ENCODE results near the gene HMX1. TPM values are rescaled to one million over a fixed set of nuclear protein-coding genes. Genes with fewer than 3 reads are reported as not detected.

The HMX1 gene
- total and polyA plus RNA-seq, 3 experiments from 2014 or later = not detected

GRCh38 chr4:8911316-8912088 lies 39.9 kb upstream of the HMX1 start:
- Mint-ChIP-seq H3K27ac (peak overlapping the region in 1 of 8 donors; percentile 77), H3K27me3 (no peaks in the 10 kb centered on the region), H3K4me1 (no peaks in the 10 kb centered on the region), H3K4me3 (no peak overlapping the region), H3K36me3 (no peaks in the 10 kb centered on the region), H3K9me3 (peaks cover 0 to 3% (median 0%) of the 10 kb centered on the region in 5 donors)
- ChIA-PET POLR2A (no interaction called here), CTCF (no interaction called here)
- Histone ChIP-seq H3K4me1 (ENCODE audit: insufficient read depth, low read length) (no peaks in the 10 kb centered on the region), H3K36me3 (ENCODE audit: insufficient read depth, low read length) (no peaks in the 10 kb centered on the region), H3K4me3 (ENCODE audit: low read length) (no peak overlapping the region), H3K27ac (ENCODE audit: low read depth, low read length) (no peak overlapping the region), H3K9me3 (ENCODE audit: low read length) (no peaks in the 10 kb centered on the region), H3K27me3 (ENCODE audit: insufficient read depth, low read length, poor library complexity, severe bottlenecking) (no peaks in the 10 kb centered on the region)
- DNase-seq = no peak

- CTCF ChIA-PET = no interaction called here
- no peaks in the 10 kb centered on the region for H3K27me3 Mint-ChIP-seq
- H3K4me3 ChIP-seq (ENCODE audit: low read length) = no peak overlapping the region
- no peaks in the 10 kb centered on the region for H3K4me1 Mint-ChIP-seq
- H3K36me3 ChIP-seq (ENCODE audit: insufficient read depth, low read length) = no peaks in the 10 kb centered on the region
- no peak overlapping the region for H3K4me3 Mint-ChIP-seq
- H3K27ac ChIP-seq (ENCODE audit: low read depth, low read length) = no peak overlapping the region
- H3K9me3 Mint-ChIP-seq = peaks cover 0 to 3% (median 0%) of the 10 kb centered on the region in 5 donors
- H3K9me3 ChIP-seq (ENCODE audit: low read length) = no peaks in the 10 kb centered on the region
- H3K27me3 ChIP-seq (ENCODE audit: insufficient read depth, low read length, poor library complexity, severe bottlenecking) = no peaks in the 10 kb centered on the region
- H3K27ac Mint-ChIP-seq = no peak overlapping the region
- no peaks in the 10 kb centered on the region for H3K36me3 Mint-ChIP-seq
- no peaks in the 10 kb centered on the region for H3K4me1 ChIP-seq (ENCODE audit: insufficient read depth, low read length)
- DNase-seq = no peak
- POLR2A ChIA-PET = no interaction called here
Measured at GRCh38 chr4:8910822-8911315, 39.2 kb upstream of the HMX1 start.

- no peak for DNase-seq
- Mint-ChIP-seq H3K4me3 (no peak overlapping the region), H3K27ac (no peak overlapping the region), H3K27me3 (no peaks in the 10 kb centered on the region), H3K9me3 (peaks cover 0 to 3% (median 0%) of the 10 kb centered on the region in 5 donors), H3K4me1 (no peaks in the 10 kb centered on the region), H3K36me3 (no peaks in the 10 kb centered on the region)
- ChIA-PET POLR2A (no interaction called here), CTCF (no interaction called here)
- Histone ChIP-seq H3K27ac (ENCODE audit: low read depth, low read length) (no peak overlapping the region), H3K9me3 (ENCODE audit: low read length) (no peaks in the 10 kb centered on the region), H3K4me1 (ENCODE audit: insufficient read depth, low read length) (no peaks in the 10 kb centered on the region), H3K36me3 (ENCODE audit: insufficient read depth, low read length) (no peaks in the 10 kb centered on the region), H3K27me3 (ENCODE audit: insufficient read depth, low read length, poor library complexity, severe bottlenecking) (no peaks in the 10 kb centered on the region), H3K4me3 (ENCODE audit: low read length) (no peak overlapping the region)
Measured at GRCh38 chr4:8910100-8910821, 38.6 kb upstream of the HMX1 start.

GRCh38 chr4:8909548-8909947 lies 37.9 kb upstream of the HMX1 start:
- H3K36me3 Mint-ChIP-seq = no peaks in the 10 kb centered on the region
- no peaks in the 10 kb centered on the region for H3K27me3 Mint-ChIP-seq
- H3K36me3 ChIP-seq (ENCODE audit: insufficient read depth, low read length) = no peaks in the 10 kb centered on the region
- H3K9me3 Mint-ChIP-seq = peaks cover 0 to 3% (median 0%) of the 10 kb centered on the region in 5 donors
- H3K4me3 ChIP-seq (ENCODE audit: low read length) = no peak overlapping the region
- H3K27ac Mint-ChIP-seq = no peak overlapping the region
- POLR2A ChIA-PET = no interaction called here
- no peaks in the 10 kb centered on the region for H3K9me3 ChIP-seq (ENCODE audit: low read length)
- no peak overlapping the region for H3K27ac ChIP-seq (ENCODE audit: low read depth, low read length)
- CTCF ChIA-PET = no interaction called here
- DNase-seq = peak in 1 of 5 donors; percentile 7
- H3K4me3 Mint-ChIP-seq = no peak overlapping the region
- H3K4me1 Mint-ChIP-seq = no peaks in the 10 kb centered on the region
- H3K27me3 ChIP-seq (ENCODE audit: insufficient read depth, low read length, poor library complexity, severe bottlenecking) = no peaks in the 10 kb centered on the region
- no peaks in the 10 kb centered on the region for H3K4me1 ChIP-seq (ENCODE audit: insufficient read depth, low read length)

GRCh38 chr4:8908206-8908893 lies 36.7 kb upstream of the HMX1 start:
- H3K27me3 ChIP-seq (ENCODE audit: insufficient read depth, low read length, poor library complexity, severe bottlenecking) = no peaks in the 10 kb centered on the region
- ChIA-PET POLR2A (no interaction called here), CTCF (no interaction called here)
- no peak overlapping the region for H3K27ac ChIP-seq (ENCODE audit: low read depth, low read length)
- Mint-ChIP-seq H3K36me3 (no peaks in the 10 kb centered on the region), H3K4me3 (no peak overlapping the region), H3K27ac (peak overlapping the region in 1 of 8 donors; percentile 70), H3K9me3 (peaks cover 0 to 3% (median 0%) of the 10 kb centered on the region in 5 donors), H3K27me3 (peaks cover 0 to 4% of the 10 kb centered on the region in 2 donors), H3K4me1 (no peaks in the 10 kb centered on the region)
- no peaks in the 10 kb centered on the region for H3K4me1 ChIP-seq (ENCODE audit: insufficient read depth, low read length)
- no peaks in the 10 kb centered on the region for H3K36me3 ChIP-seq (ENCODE audit: insufficient read depth, low read length)
- peak in 1 of 5 donors; percentile 25 for DNase-seq
- no peaks in the 10 kb centered on the region for H3K9me3 ChIP-seq (ENCODE audit: low read length)
- no peak overlapping the region for H3K4me3 ChIP-seq (ENCODE audit: low read length)

- peak overlapping the region in 1 of 8 donors; percentile 70 for H3K27ac Mint-ChIP-seq
- no peaks in the 10 kb centered on the region for H3K4me1 ChIP-seq (ENCODE audit: insufficient read depth, low read length)
- H3K27me3 Mint-ChIP-seq = peaks cover 0 to 5% of the 10 kb centered on the region in 2 donors
- peak in 1 of 5 donors; percentile 44 for DNase-seq
- POLR2A ChIA-PET = no interaction called here
- peaks cover 0 to 3% (median 0%) of the 10 kb centered on the region in 5 donors for H3K9me3 Mint-ChIP-seq
- no peak overlapping the region for H3K4me3 Mint-ChIP-seq
- no peaks in the 10 kb centered on the region for H3K36me3 ChIP-seq (ENCODE audit: insufficient read depth, low read length)
- no peaks in the 10 kb centered on the region for H3K27me3 ChIP-seq (ENCODE audit: insufficient read depth, low read length, poor library complexity, severe bottlenecking)
- no peaks in the 10 kb centered on the region for H3K9me3 ChIP-seq (ENCODE audit: low read length)
- no peak overlapping the region for H3K4me3 ChIP-seq (ENCODE audit: low read length)
- H3K36me3 Mint-ChIP-seq = no peaks in the 10 kb centered on the region
- H3K27ac ChIP-seq (ENCODE audit: low read depth, low read length) = no peak overlapping the region
- CTCF ChIA-PET = no interaction called here
- no peaks in the 10 kb centered on the region for H3K4me1 Mint-ChIP-seq
Measured at GRCh38 chr4:8907596-8908205, 36.1 kb upstream of the HMX1 start.

- no peaks in the 10 kb centered on the region for H3K27me3 ChIP-seq (ENCODE audit: insufficient read depth, low read length, poor library complexity, severe bottlenecking)
- Mint-ChIP-seq H3K4me1 (no peaks in the 10 kb centered on the region), H3K27me3 (peaks cover 0 to 5% of the 10 kb centered on the region in 2 donors), H3K27ac (no peak overlapping the region), H3K4me3 (no peak overlapping the region), H3K9me3 (peaks cover 0 to 3% (median 0%) of the 10 kb centered on the region in 5 donors), H3K36me3 (no peaks in the 10 kb centered on the region)
- CTCF ChIA-PET = no interaction called here
- H3K36me3 ChIP-seq (ENCODE audit: insufficient read depth, low read length) = no peaks in the 10 kb centered on the region
- no peaks in the 10 kb centered on the region for H3K4me1 ChIP-seq (ENCODE audit: insufficient read depth, low read length)
- POLR2A ChIA-PET = no interaction called here
- H3K9me3 ChIP-seq (ENCODE audit: low read length) = no peaks in the 10 kb centered on the region
- H3K27ac ChIP-seq (ENCODE audit: low read depth, low read length) = no peak overlapping the region
- DNase-seq = peak in 1 of 5 donors; percentile 8
- no peak overlapping the region for H3K4me3 ChIP-seq (ENCODE audit: low read length)
Measured at GRCh38 chr4:8906991-8907595, 35.5 kb upstream of the HMX1 start.

All from CD8-positive, alpha-beta memory T cell (primary cell).